ENCODE measurements around the gene SCN2A.

DNA sequence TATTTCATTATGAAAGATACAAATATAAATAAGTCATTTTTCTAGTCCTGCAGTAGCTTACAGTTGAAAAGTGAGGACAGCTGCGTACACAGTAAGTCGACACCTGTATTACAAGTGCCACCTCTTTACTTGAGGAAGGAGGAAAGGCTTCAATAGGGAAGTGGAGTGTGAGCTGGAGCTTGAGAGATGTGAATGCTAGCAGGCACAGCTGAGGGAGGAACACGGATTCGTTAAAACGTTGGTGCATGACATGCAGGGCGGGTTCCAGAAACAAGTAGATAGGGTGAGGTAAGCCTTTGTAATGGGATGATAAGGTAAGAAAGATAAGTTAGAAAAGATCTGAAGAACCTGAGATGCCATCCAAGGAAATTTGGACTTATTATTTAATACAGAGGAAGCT, 132.1 kb downstream of the SCN2A start:
- TF ChIP-seq POLR2A (IDR thresholded peaks at IDR 0.05; ENCODE audit: low read depth, low read length), result no peak
- TF ChIP-seq GATA2 (IDR thresholded peaks at IDR 0.05; ENCODE audit: insufficient read depth, insufficient read length, low read depth, low read length), result no peak
